ENCODE measurements around the gene IPP. TPM values are rescaled to one million over a fixed set of nuclear protein-coding genes. Genes with fewer than 3 reads are reported as not detected.

The IPP gene
- total and polyA plus RNA-seq, 2 of the 8 experiments (the other 6 are each of a cell fraction or from before 2014, with no cell fraction given): 1.4 to 5.6 TPM

- Histone ChIP-seq H3K4me3 (ENCODE audit: extremely low read depth in 1 of 4, insufficient read depth in 2 of 4, low read depth in 3 of 4, low read length in 4 of 4) (no peak overlapping the region), H3K23ac (ENCODE audit: insufficient read length) (no peak overlapping the region), H2BK12ac (ENCODE audit: low read depth, low read length) (no peak overlapping the region), H3K36me3 (ENCODE audit: control insufficient read depth in 2 of 4, insufficient read depth in 4 of 4, low read length in 3 of 4) (no peaks in the 10 kb centered on the region), H4K8ac (ENCODE audit: extremely low read depth, insufficient read depth, low read length) (no peak overlapping the region), H4K5ac (ENCODE audit: insufficient read length, low read depth, low read length) (no peak overlapping the region), H2AFZ (ENCODE audit: low read length) (no peak overlapping the region), H3K9ac (replicated peaks in 1 of 4; ENCODE audit: extremely low read depth in 1 of 4, low read depth in 3 of 4, low read length in 3 of 4) (no peak overlapping the region), H3K4ac (replicated peaks; ENCODE audit: insufficient read length, low read depth, low read length) (no peak overlapping the region), H3K18ac (ENCODE audit: extremely low read depth, low read length) (no peak overlapping the region), H3K79me2 (ENCODE audit: control insufficient read depth in 1 of 2, insufficient read depth in 2 of 2, low read length in 2 of 2) (no peaks in the 10 kb centered on the region), H3K79me1 (ENCODE audit: low read depth, low read length) (no peaks in the 10 kb centered on the region), H4K91ac (replicated peaks; ENCODE audit: insufficient read length, low read length) (no peak overlapping the region), H3K56ac (replicated peaks; ENCODE audit: insufficient read length, low read depth, low read length) (no peak overlapping the region), H2BK120ac (replicated peaks; ENCODE audit: low read depth, low read length) (no peak overlapping the region), H3K4me2 (ENCODE audit: insufficient read depth in 1 of 2, low read depth in 2 of 2, low read length in 2 of 2) (no peak overlapping the region), H2AK5ac (ENCODE audit: low read depth, low read length) (no peak overlapping the region), H2BK5ac (ENCODE audit: low read depth, low read length) (no peak overlapping the region), H4K20me1 (replicated peaks in 1 of 2; ENCODE audit: control insufficient read depth in 1 of 2, insufficient read depth in 2 of 2, low read length in 2 of 2) (no peaks in the 10 kb centered on the region), H2BK20ac (ENCODE audit: low read length) (no peak overlapping the region), H3K14ac (ENCODE audit: insufficient read length) (no peak overlapping the region), H3K4me1 (replicated peaks in 1 of 4; ENCODE audit: control insufficient read depth in 3 of 4, insufficient read depth in 4 of 4, low read length in 3 of 4) (no peaks in the 10 kb centered on the region), H2BK15ac (ENCODE audit: low read length) (no peak overlapping the region), H3K27ac (ENCODE audit: low read depth, low read length) (no peak overlapping the region), H3K9me3 (ENCODE audit: insufficient read depth in 2 of 2, low read depth in 1 of 2, low read length in 1 of 2) (no peaks in the 10 kb centered on the region), H3K23me2 (ENCODE audit: low read depth, low read length) (no peaks in the 10 kb centered on the region), H3K27me3 (replicated peaks in 1 of 4; ENCODE audit: control insufficient read depth in 3 of 4, extremely low read depth in 1 of 4, insufficient read depth in 3 of 4, low read length in 3 of 4) (no peaks in the 10 kb centered on the region)
- CTCF ChIA-PET (ENCODE audit: partially characterized antibody): interaction anchor here (0.6 kb wide), 1 partner anchor 1928 kb away, joined by 4 read pairs; no protein-coding TSS in a partner anchor
- TF ChIP-seq GABPA (IDR thresholded peaks at IDR 0.05; ENCODE audit: borderline replicate concordance, insufficient read depth, low read length) (no peak), SP4 (IDR thresholded peaks at IDR 0.05; ENCODE audit: low read length) (no peak), FOSL1 (IDR thresholded peaks at IDR 0.05; ENCODE audit: insufficient read depth, low read depth, low read length) (no peak), CBX8 (IDR thresholded peaks at IDR 0.05; ENCODE audit: borderline replicate concordance, low read depth, low read length) (no peak), SAP30 (IDR thresholded peaks at IDR 0.05; ENCODE audit: insufficient read depth, insufficient replicate concordance, low read length) (no peak), TAF1 (IDR thresholded peaks at IDR 0.05; ENCODE audit: low read depth, low read length) (no peak), RFX5 (IDR thresholded peaks at IDR 0.05; ENCODE audit: borderline replicate concordance, low read depth, low read length) (no peak), SP2 (IDR thresholded peaks at IDR 0.05; ENCODE audit: low read length) (no peak)
- POLR2A ChIA-PET (ENCODE audit: partially characterized antibody): no interaction called here
- WGBS, 2 experiments (ENCODE audit: extremely low coverage in 1 of 2, insufficient coverage in 1 of 2, insufficient read length in 1 of 2, insufficient replicate concordance in 2 of 2, low coverage in 1 of 2, low lambda C conversion rate in 2 of 2, missing lambda C conversion rate in 1 of 2): 82% methylated on average over 4 of the region's 4 CpGs; no CpG with 5 or more reads in 1 of the 2 experiments
- FAIRE-seq (no peak), DNase-seq (ENCODE audit: low read depth in 1 of 2, low spot score in 2 of 2) (no peak)
Measured at GRCh38 chr1:45785583-45785982, 35.1 kb upstream of the IPP start.
